Measurements from ENCODE around the gene CCDC12. TPM values are rescaled to one million over a fixed set of nuclear protein-coding genes. Genes with fewer than 3 reads are reported as not detected.

The CCDC12 gene
- total and polyA plus RNA-seq, 9 of the 15 experiments (the other 6 are each of a cell fraction or from before 2014, with no cell fraction given) = 8.9 to 201 (median 86.9) TPM

DNA sequence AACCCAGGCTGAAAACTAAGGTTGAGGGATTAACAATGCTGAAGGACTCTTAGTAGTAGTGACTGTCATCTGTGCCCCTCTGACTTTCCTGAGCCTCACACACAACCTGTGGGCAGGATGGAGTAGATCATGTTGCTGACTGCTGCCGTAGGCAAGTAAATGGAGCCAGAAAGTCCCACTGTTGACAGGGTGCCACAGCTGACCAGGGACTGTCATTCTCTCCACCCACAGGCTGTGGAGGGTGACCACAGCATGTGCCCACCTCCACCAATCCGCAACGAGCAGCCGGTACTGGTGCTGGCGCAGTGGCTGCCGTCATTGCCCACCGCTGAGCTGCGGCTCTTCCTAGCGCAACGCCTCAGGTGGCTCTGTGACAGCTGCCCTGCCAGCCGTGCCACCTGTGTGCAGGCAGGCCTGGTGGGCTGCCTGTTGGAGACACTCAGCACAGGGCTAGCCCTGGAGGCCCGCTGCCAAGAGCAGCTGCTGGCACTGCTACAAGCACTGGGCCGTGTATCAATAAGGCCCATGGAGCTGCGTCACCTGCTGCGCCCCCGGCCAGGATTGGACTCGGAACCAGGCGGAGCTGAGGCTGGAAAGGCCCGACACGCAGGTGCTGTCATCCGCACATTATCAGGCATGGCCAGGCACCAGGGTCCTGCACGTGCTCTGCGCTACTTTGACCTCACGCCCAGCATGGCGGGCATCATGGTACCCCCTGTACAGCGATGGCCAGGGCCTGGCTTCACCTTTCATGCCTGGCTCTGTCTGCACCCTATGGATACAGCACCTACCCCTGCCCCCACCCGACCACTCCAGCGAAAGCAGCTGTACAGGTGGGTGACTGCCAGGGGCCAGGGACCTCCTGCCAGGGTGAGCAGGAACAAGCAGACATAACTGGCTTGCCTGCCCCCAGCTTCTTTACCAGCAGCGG lies 18.5 kb upstream of the CCDC12 start:
- Histone ChIP-seq H3K9me1 (ENCODE audit: control insufficient read depth, insufficient read depth, low read length) (no peaks in the 10 kb centered on the region), H2AFZ (ENCODE audit: low read depth, low read length) (no peak overlapping the region), H3K4me2 (ENCODE audit: insufficient read depth, low read length) (no peak overlapping the region), H3K4me1 (replicated peaks in 1 of 2; ENCODE audit: control insufficient read depth in 2 of 2, insufficient read depth in 2 of 2, low read length in 2 of 2) (peaks cover 0 to 58% of the 10 kb centered on the region in 2 experiments; a peak in 2 of 5 replicates), H3K36me3 (ENCODE audit: control insufficient read depth, insufficient read depth, low read length) (peaks cover 98% of the 10 kb centered on the region), H3K79me2 (ENCODE audit: control insufficient read depth, insufficient read depth, low read length) (0 out of 3 replicates have a peak, but pooled peaks cover 1% of the 10 kb centered on the region), H4K20me1 (replicated peaks; ENCODE audit: control insufficient read depth, insufficient read depth, low read length) (peaks cover 4% of the 10 kb centered on the region; the same call in 1 of the 2 replicates), H3K4me3 (no peak overlapping the region), H3K27me3 (ENCODE audit: control insufficient read depth in 2 of 2, insufficient read depth in 2 of 2, low read length in 2 of 2) (no peaks in the 10 kb centered on the region), H3K9me3 (replicated peaks; ENCODE audit: control insufficient read depth, insufficient read depth, low read depth, low read length) (no peaks in the 10 kb centered on the region), H3K9ac (ENCODE audit: insufficient read depth in 1 of 2, low read depth in 2 of 2, low read length in 2 of 2) (peak overlapping the region in 1 of 2 experiments; percentile 1; a peak in 1 of 4 replicates), H3K27ac (ENCODE audit: extremely low read depth, low read depth, low read length) (no peak overlapping the region)
- FAIRE-seq (no peak), DNase-seq (ENCODE audit: extremely low read depth in 1 of 4, low spot score in 3 of 4) (no peak), ATAC-seq (no peak)
- POLR2A ChIA-PET = interaction anchor here (0.6 to 1.8 kb wide), 10 partner anchors 9 to 60 kb away, joined by 3 to 7 read pairs (median 4); partner anchors contain the start of gene NBEAL2
- BruUV-seq (replicated peaks) = no TSS peak
- CTCF ChIA-PET (ENCODE audit: low intra/inter-chr PET ratio) = no interaction called here
- in situ Hi-C loops (cut with MboI) = no loop called here
- intact Hi-C loops (cut with micrococcal nuclease) = loop anchor here (10.0 kb wide), 1 partner anchor 290 kb away; the partner anchor contains the start of gene TMIE
- TF ChIP-seq POLR2G (IDR thresholded peaks at IDR 0.05; ENCODE audit: low read depth, low read length) (peak; percentile 67), TEAD1 (CRISPR knock-in tag; IDR thresholded peaks at IDR 0.05) (no peak), ZBTB1 (CRISPR knock-in tag; IDR thresholded peaks at IDR 0.05; ENCODE audit: borderline replicate concordance, low read depth) (no peak), POLR2A (conservative IDR thresholded peaks at IDR 0.05) (0 out of 2 replicates have a peak, but pooled peaks have one; percentile 14), HDAC8 (tag; IDR thresholded peaks at IDR 0.05) (no peak), RBFOX2 (IDR thresholded peaks at IDR 0.05; ENCODE audit: low read depth, low read length) (peak; percentile 43; the same call in 1 of the 2 replicates), RBM22 (IDR thresholded peaks at IDR 0.05; ENCODE audit: low read depth, low read length, poor library complexity, severe bottlenecking) (peak; percentile 31)
- TF ChIP-seq, protein P1, sequence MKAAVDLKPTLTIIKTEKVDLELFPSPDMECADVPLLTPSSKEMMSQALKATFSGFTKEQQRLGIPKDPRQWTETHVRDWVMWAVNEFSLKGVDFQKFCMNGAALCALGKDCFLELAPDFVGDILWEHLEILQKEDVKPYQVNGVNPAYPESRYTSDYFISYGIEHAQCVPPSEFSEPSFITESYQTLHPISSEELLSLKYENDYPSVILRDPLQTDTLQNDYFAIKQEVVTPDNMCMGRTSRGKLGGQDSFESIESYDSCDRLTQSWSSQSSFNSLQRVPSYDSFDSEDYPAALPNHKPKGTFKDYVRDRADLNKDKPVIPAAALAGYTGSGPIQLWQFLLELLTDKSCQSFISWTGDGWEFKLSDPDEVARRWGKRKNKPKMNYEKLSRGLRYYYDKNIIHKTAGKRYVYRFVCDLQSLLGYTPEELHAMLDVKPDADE (conservative IDR thresholded peaks at IDR 0.05; ENCODE audit: control insufficient read depth, low read depth, low read length) = 0 out of 2 replicates have a peak, but pooled peaks have one; percentile 46
- TF ChIP-seq, protein P2, sequence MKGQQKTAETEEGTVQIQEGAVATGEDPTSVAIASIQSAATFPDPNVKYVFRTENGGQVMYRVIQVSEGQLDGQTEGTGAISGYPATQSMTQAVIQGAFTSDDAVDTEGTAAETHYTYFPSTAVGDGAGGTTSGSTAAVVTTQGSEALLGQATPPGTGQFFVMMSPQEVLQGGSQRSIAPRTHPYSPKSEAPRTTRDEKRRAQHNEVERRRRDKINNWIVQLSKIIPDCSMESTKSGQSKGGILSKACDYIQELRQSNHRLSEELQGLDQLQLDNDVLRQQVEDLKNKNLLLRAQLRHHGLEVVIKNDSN (CRISPR knock-in tag; IDR thresholded peaks at IDR 0.05) = 0 out of 2 replicates have a peak, but pooled peaks have one; percentile 23
- WGBS (ENCODE audit: insufficient coverage, low coverage, missing lambda C conversion rate) = 94% methylated on average over 29 of the region's 29 CpGs
